CD1c-positive myeloid dendritic cell (primary cell): ENCODE measurements around the gene YPEL1.
"Not testable (repeated sequence)": the region's sequence is repeated elsewhere in the genome, so short reads cannot be mapped to it uniquely, and the experiment has no call there.

Experiments
- DNase-seq: peaks from one replicate; pipeline ENCODE4 v3.0.0-alpha.2; 2016; ENCODE audit errors: extremely low spot score

The YPEL1 gene

DNA sequence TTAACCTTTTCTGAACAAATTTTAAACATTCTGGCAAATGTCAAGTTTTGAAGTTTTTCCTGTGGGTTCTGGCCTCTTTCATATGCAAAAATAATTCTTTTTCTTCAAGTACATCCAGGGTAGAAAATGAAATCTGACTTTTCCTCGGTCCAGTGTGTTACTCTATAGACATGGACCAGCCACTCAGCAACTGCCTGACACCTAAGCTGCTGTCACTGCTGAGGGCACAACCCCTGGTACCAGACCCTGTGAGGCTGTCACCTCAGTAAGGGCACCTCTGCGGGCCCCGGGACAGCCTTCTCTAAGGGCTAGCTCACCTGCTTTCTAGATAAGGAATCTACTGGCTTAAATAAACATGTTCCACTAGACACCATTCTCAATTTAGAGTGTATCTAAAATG is 36.0 kb downstream of the YPEL1 start:
- DNase-seq = no peak

DNA sequence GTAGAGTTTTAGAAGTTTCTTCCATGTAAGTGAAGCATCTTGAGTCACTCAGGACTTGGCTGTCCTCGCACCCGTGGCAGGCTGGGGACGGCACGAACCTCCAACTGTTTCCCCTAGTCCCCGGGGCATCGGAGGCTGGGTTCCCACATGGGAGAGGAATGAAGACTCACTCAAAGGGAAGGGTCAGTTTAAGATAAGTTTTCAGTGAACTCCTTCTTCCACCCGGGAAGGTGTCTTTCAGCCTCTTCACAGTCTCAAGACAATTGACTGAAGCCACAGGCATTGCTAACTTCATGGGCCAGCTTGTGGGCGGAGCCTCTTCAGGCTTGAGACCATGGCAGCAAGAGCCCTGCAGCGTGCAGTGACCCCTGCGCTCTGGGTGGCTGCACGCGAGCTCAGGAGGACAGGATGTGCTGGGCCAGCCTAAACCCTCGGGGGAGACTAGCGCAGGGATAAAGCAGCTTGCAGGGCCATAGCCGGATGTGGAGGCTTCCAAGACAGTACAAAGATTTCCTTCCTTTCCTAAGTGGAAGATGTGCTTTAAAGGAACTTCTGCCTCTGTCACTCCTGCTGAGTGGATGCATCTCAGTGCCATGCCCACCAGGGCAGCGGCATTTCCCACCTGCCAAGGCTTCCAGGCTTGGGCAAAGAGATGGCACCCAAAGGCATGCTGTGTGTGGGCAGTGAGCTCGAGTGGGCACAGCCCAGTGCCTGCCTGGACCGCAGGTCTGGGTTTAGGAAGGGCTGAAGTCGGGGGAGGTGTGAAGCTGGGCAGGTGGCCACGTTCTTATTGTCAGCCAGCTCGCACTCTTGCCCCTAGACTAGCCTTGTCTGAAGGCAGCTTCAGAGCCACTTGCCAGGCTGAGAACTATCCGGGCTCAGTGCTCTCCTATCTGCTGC is 36.9 kb downstream of the YPEL1 start:
- no peak for DNase-seq

DNA sequence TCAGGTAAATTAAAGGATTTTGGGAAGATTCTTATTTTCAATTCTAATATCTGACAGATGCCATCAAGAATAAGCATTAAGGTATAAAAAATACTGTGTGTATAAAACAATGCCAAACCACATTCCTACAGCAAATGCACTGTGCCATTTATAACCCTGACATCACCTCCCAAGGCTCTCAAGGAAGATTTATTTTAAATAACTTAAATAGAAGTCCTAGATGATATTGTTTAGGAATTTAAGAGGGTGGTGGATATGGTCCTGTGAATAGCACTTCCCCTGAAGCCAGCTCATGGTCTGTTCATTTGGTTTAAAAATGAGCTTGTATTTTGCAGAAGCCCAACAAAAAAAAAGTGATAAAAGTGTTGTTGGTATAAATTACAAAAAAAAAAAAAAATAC is 37.7 kb downstream of the YPEL1 start:
- DNase-seq = no peak

DNA sequence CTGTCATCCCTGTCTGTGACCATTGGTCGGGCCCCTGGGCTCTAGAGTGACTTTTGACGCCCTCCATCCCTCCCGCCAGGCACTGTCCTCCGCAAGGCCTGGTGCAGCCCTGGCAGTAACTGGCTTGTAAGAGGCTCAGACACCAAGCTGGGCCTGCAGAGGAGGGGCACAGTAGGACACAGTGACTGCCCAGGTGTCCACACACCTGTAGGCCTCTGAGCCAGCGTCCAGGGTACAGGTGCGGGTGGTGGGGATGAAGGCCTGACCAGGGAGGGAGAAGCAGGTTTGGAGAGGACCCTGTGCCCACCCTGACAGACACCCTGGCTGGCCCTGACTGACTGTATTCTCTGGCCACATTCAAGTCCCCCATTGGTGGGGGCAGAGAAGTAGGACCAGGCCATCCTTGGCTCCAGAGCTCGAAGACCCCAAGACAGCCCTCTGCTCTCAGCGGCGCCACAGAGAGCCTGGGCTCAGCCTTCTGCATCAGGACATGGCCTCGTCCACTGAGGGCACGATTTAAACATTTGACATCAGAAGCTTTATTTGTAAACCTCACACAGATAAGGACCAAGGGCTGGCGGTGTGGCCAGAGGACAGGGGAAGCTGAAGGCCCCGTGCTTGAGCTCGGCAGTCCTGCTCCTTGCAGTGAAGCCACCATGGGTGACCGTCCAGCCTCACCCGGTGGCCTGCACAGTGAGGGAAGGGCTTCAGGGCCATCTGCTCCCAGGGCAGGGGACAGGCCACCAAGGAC is 38.4 kb downstream of the YPEL1 start:
- DNase-seq = no peak

DNA sequence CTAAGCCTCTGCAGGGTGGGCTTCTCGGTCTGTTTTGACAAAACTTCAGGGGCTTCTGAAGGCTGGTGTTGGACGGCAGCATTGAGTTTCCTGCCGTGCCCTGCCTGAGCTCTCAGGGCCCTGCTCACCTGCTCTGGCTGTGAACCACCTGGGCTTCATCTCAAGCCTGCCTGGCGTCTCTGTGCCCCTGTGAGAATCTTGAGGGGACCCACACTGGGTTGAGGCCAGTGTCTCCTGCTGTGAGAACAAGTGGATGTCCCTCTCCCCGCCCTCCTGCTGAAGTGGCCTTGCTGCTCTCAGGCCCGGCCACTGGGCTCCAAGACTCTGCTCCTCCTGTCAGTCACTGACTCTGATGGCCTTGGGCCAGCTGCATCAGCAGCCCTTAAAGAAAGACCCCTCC is 39.5 kb downstream of the YPEL1 start:
- DNase-seq = no peak

DNA sequence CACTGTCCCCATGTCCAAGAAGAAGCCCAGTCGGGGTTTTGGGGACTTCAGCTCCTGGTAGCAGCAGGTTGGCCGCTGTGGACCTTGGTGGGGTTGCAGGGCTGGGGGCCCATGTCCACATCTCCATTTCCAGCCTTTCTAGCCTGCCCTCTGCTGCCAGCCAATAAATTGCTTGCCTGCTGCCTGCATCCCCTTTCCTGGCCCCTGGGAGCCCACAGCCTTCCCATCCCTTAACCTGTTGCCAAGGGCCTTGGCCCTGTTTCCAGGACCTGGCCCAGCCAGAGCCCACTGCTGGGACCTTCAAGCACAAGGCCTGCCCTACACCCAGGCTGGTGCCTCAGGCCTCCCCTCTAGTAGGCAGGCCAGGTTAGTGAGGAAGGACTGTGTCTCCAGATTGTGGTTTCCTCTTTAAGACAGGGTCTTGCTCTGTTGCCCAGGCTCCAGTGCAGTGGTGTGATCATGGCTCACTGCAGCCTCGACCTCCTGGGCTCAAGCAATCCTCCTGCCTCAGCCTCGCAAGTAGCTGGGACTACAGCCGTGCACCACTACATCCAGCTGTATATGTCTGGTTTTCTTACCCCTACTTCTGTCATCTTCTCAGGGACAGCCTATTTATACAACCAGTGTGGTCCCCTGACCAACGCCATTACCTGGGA is 40.0 kb downstream of the YPEL1 start:
- DNase-seq = no peak

DNA sequence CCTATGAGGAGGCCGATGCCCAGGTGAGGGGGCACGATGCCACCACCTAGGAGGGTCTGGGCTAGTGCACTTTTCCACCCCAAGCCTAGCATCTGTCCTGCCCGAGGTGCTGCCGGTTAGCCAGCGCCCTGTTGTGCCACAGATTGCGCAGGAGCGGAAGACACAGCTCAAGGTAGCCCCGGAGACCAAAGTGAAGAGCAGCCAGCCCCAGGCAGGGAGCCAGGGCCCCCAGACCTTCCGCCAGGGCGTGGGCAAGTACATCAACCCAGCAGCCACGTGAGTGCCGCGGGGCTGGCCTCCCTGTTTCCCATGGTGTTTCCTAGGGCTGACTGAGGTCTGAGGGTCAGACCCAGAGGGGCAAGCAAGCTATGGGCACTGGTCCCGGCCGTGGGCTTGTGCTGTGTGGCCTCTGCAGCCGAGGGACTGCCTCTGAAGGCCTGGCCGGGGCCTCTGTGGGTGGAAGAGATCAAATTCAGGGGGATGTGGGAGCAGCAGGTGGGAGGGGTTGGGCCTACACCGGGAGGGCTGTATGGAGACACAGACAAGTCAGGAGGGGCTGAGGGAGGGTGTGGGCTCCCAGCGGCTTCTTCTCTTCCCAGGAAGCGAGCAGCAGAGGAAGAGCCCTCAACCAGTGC is 40.7 kb downstream of the YPEL1 start:
- no peak for DNase-seq

DNA sequence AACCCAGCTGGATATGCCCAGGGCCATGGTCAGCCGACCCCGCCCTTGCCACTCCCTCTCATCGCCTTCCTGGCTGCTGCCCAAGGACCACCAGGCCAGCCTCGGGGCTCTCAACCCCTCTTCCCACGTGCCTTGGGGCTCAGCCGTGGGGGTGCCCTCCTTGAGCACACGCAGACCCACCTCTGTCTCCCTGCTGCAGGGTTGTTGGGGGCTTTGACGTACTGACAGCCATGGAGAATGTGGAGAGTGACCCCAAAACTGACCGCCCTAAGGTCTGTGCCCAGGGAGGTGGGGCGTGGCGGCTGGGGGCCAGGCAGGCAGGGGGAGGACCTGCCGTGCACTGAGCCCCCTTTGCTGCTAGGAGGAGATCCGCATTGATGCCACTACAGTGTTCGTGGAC is 41.2 kb downstream of the YPEL1 start:
- no peak for DNase-seq

DNA sequence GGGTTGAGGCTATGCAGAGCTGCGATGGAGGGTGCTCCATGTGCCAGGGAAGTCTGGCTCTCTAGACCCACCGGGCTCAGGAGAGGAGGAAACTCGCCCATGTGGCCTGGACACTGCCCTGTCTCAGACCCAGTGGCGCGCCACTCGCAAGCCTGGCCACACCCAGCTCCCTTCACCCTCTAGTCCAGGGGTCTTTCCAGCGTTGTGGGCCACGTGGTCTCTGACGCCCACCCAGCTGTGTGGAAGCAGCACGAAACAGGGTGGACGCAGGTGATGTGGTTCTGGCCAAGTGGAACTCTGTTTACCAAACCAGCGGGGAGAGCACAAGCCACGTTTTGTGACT is 41.6 kb downstream of the YPEL1 start:
- DNase-seq = no peak

DNA sequence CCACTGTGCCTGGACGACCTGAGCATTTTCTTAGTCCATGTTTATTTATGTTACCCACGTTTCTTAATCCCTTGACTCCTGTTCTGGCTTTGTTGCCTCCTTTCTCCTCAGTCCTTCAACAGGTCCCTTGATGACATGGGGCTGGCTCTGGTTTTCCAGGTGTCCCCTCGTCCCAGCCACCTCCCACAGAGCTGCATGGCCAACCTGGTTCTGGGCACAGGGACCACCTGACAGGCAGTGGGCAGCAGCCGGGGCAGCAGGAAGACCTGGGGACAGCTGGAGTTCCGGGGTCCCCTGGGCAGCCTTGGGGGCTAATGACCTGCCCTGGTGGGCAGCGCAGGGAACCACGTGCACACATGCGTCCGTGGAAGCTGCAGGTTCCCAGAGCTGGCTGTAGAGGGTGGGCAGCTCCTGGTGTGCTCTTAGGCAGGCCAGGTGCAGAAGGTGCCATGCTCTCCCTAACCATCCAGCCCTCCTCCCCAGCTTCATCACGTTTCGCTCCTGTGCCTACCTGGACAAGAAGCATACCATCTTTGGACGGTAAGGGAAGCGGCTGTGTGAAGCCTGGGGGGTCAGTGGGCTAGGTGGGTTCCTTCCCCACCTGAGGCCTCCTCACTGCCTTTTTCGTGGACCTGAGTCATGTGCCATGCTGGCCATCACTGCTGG is 42.1 kb downstream of the YPEL1 start:
- no peak for DNase-seq

DNA sequence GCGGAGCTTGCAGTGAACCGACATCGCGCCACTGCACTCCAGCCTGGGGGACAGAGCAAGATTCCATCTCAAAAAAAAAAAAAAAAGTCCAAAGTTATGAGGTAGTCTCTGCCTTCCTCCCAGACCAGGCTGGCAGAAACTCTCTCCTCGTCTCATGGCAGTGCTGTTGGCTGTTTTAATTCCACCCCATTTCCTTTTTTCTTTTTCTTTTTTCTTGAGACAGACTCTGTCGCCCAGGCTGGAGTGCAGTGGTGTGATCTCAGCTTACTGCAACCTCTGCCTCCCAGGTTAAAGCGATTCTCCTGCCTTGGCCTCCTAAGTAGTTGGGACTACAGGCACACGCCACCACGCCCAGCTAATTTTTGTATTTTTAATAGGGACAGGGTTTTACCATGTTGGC is 42.7 kb downstream of the YPEL1 start:
- DNase-seq = not testable (repeated sequence)

DNA sequence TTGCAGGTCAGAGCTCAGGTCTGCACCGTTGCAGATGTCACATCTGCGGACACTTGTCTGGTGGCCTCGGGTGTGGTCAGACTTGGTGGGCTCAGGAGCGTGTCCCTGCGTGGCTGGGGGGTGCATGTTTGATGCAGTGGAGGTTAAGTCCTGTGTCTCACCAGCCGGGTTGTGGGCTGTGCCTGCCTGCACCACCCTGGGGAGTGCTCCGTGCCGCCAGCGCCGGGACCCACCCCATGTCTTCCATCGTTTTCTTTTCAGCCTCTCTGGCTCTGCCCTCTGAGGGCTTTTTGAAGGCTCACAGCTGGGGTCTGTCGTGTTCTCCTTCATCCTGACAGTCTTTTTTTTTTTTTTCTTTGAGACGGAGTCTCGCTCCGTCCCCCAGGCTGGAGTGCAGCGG is 43.8 kb downstream of the YPEL1 start:
- DNase-seq = no peak

DNA sequence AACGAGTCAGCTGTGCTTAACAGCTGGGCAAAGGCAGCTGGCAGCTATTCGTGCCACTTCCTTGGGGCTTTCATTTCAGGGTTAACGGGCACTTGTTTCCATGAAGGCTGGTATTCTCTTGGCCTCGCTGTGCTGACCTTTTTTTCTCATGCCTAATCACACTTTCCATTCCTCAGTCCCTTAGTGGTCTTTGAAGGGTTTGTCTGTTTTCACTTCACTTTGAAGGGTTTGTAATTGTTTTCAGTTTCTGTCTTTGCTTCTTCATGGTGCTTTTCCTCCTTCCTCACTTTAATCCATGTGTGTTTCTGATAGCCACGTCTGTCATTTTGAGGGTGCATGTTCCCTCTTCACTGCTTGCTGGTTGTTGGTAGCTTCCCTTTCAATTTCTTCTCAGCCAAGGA is 45.2 kb downstream of the YPEL1 start:
- DNase-seq = no peak

DNA sequence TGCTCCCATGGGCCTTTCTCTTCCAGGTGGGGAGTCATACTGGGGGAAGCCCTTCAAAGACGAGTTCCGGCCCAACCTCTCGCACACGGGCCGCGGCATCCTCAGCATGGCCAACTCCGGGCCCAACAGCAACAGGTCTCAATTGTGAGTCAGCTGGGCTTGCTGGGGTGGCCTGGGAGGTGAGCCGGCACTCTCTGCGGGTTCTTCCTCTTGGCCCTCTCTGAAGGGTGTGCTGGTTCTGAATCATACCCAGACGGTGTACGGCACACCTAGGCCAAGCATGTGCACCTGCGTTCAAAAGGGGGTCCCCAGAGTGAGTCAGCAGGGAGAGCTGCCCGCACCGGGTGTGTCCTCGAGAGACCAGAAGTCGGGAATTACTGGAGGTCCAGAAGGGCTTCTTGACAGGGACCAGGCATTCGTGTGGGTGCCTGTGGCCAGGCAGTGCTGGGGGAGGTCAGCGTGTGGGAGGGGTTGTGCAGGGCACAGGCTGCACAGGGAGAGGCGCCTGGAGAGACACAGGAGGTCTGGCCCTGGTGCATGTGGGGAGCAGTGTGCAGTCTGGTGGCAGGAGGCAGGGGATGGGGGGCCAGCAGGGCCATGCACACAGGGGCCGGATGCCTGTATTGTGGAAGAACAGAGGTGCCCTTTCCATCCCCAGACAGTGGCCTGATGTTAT is 46.8 kb downstream of the YPEL1 start:
- DNase-seq = no peak

DNA sequence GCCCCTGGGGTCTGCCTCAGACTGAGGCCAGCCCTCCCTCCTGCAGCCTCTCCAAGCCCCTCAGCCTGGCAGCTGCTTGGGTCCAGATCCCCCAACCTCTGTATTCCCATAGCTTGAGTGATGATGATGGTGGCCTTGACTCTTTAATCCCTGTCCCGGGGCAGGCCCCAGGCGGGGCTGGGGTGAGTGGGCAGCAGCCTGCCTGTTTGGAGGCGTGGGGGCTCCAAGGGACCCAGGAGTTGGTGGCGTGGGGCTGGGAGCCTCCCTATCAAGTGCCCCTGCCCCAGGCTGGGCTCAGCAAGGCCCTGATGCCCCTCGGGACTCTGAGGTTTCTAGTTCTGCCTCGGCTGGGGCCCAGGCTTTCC is 47.3 kb downstream of the YPEL1 start:
- no peak for DNase-seq

DNA sequence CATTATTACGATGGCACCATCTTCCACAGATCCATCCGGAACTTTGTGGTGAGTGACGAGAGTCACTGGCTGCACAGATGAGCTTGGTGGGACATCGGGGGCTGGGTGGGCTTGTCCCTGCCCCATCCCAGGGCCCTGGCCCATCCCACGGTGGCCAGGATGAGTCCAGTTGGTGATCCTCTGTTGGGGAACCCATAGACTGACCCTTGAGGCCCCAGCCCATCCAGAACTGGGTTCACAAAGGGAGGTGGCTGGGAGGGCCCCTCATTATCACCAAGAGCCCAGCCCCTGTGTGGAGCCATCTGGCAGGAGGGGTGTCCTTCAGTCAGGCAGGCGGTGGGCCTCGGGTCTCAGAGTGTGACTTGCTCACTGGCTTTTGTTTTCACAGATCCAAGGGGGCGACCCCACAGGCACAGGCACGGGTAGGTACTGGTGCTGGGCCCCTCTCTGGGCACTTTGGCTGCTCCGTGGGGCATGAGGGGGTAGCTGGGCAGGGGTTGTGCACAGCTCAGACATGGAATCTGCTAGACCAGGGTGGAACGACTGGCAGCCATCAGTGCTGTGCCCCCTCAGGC is 47.8 kb downstream of the YPEL1 start:
- DNase-seq = no peak

DNA sequence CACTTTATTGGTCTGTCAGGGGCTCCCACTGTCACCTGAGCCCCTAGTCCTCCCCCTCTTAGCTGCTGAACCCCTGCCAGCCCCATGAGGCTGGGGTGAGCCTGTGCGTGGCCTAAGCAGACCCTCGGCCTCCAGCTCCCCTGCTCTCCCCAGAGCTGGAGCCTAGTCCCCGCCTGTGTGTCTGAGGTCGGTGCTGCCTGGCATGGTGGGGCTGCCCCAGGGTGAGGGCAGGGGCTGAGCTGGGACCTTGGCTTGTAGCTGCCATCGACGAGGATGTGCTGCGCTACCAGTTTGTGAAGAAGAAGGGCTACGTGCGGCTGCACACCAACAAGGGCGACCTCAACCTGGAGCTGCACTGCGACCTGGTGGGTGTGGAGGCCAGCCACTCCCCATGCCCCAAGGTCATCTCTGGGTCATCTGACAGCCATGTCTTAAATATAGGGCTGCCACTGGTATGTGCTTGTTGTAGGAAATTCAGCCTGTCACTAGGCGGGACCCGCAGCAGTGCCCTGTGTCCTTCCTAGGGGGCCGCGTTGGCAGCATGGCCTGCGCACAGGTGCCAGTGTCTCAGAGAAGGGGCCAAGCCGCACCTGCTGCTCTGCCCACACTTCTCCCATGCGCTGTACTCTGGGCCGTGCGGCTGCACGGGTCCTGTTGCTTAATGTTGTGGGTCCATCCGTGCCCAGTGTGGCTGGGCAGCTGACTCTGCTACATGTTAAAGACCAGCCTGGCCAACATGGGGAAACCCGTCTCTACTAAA is 48.8 kb downstream of the YPEL1 start:
- no peak for DNase-seq

DNA sequence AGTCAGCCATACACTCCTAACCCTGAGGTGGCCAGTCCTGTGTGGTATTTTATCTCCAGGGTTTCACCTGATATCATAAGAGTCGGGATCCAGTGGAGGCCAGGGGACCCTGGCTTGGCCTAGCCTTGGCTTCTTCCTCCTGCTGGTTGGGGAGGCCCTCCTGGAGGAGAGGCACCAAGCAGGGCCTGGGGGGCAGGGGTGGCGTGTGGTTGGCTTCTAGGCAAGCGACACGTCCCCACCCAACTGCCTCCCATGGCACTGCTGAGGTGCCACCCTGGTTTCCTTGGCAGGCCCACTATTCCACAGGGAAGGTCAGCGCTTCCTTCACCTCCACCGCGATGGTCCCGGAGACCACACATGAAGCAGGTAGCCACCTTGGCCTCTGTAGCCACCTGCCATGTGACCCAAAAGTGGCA is 49.4 kb downstream of the YPEL1 start:
- no peak for DNase-seq

DNA sequence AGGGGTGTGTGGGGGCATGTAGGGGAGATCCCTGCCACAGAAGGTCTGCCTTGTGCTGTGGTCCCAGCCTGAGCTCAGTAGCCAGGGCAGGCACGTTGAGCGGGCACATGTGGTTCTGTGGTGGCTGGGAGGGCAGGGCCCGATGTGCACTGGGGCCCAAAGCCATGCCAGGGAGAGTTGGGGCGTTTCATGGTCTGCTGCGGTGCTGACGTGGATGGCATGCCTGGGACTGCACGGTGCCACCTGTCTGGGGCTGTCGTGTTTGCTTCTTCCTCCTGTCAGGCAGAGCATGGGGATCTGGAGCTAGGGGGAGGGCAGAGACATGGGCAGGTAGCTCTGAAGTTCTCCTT is 50.5 kb downstream of the YPEL1 start:
- no peak for DNase-seq

DNA sequence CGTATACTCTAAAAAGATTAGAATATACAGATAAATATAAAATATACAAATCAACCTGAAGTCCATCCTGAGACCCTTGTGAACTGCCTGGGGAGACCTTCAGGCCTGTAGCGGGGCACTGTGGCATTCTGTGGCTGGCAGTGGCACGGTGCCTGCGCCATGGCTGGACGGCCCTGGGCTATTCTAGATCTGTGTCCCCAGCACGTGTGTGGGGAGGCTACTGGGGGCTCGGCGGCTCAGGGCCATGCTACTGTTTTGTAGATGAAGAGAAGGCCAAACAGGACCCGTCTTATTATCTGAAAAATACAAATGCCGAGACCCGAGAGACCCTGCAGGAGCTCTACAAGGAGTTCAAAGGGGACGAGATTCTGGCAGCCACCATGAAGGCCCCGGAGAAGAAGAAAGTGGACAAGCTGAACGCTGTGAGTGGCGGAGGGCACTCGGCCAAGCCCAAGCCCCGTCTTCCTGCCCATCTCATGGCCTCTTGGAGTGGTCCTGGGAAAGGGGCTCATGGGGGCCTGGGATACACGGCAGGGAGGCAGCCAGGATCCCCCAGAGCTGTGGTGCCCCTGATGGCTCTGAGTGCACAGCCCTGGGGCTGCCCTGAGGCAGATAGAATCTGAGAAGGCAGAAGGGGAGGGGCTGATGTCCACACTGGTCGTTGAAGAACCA is 51.0 kb downstream of the YPEL1 start:
- DNase-seq = no peak
